Measurements from ENCODE around the gene ARL4A. TPM values are rescaled to one million over a fixed set of nuclear protein-coding genes. Genes with fewer than 3 reads are reported as not detected.
A peak's percentile ranks its signal among the peaks of the same experiment; 100 is the strongest.

ARL4A gene
- total and polyA plus RNA-seq, 9 of the 15 experiments (the other 6 are each of a cell fraction or from before 2014, with no cell fraction given) = 118 to 688 (median 172) TPM

- peak; percentile 19 for TF ChIP-seq E2F8 (IDR thresholded peaks at IDR 0.05; ENCODE audit: low read depth, partially characterized antibody)
- no peak for TF ChIP-seq NR2C2 (CRISPR knock-in tag; IDR thresholded peaks at IDR 0.05)
- TF ChIP-seq NR2C2 (tag; IDR thresholded peaks at IDR 0.05) = peak; percentile 27; the same call in 1 of the 2 replicates
- peak; percentile 94 for TF ChIP-seq ATF7 (IDR thresholded peaks at IDR 0.05)
- TF ChIP-seq MAFK (IDR thresholded peaks at IDR 0.05; ENCODE audit: low read length) = peak; percentile 18; the same call in 1 of the 2 replicates
- TF ChIP-seq CBFA2T3 (IDR thresholded peaks at IDR 0.05) = peak; percentile 84
- peak; percentile 65 for TF ChIP-seq HDAC3 (IDR thresholded peaks at IDR 0.05; ENCODE audit: borderline replicate concordance, partially characterized antibody)
- TF ChIP-seq SMARCC2 (IDR thresholded peaks at IDR 0.05; ENCODE audit: low read depth) = peak; percentile 53
- TF ChIP-seq ZNF766 (CRISPR knock-in tag; conservative IDR thresholded peaks at IDR 0.05) = peak; percentile 80
- no peak for TF ChIP-seq KDM4B (IDR thresholded peaks at IDR 0.05; ENCODE audit: borderline replicate concordance in 2 of 2, low read depth in 1 of 2)
- 0 out of 4 replicates have a peak, but pooled peaks of 1 of the 2 experiments have one; percentile 26 for TF ChIP-seq TEAD1 (CRISPR knock-in tag; IDR thresholded peaks at IDR 0.05)
- TF ChIP-seq MEIS2 (IDR thresholded peaks at IDR 0.05; ENCODE audit: partially characterized antibody) = peak; percentile 8
- 0 out of 4 replicates have a peak, but pooled peaks of 1 of the 2 experiments have one; percentile 17 for TF ChIP-seq KDM1A (IDR thresholded peaks at IDR 0.05)
- TF ChIP-seq NBN (IDR thresholded peaks at IDR 0.05; ENCODE audit: low read depth) = peak; percentile 49; the same call in 1 of the 2 replicates
- peak; percentile 84 for TF ChIP-seq SOX6 (IDR thresholded peaks at IDR 0.05)
- TF ChIP-seq TRIM24 (IDR thresholded peaks at IDR 0.05) = peak in 1 of 2 experiments; percentile 25; a peak in 1 of 4 replicates
- TF ChIP-seq BACH1 (tag; IDR thresholded peaks at IDR 0.05) = peak; percentile 36; the same call in 1 of the 2 replicates
- 0 out of 6 replicates have a peak, but pooled peaks of 1 of the 3 experiments have one; percentile 38 for TF ChIP-seq ZBTB11 (CRISPR knock-in tag; IDR thresholded peaks at IDR 0.05)
- 0 out of 2 replicates have a peak, but pooled peaks have one; percentile 49 for TF ChIP-seq FOSL1 (tag; conservative IDR thresholded peaks at IDR 0.05)
Observed at GRCh38 chr7:12722636-12723605, 35.5 kb downstream of the ARL4A start (continued).
